ENCODE measurements around the gene DHCR24.

DNA sequence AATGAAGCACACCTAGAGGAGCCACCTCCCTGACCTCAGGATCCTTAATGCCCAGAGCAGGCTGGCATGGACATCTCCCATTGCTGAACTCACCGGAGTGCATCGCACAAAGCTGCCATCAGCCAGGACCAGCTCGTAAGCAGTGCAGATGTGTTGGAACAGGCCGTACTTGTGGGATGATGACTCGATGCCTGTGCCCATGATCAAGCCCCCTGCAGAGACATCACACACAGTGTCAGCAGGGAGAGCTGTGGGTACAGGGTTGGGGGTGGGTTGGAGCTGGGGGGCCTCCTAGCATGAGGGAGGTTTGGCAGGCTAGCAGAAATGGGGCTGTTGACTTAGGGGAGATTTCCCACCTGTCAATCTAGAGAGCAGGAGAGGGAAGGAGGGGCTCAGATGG is 12.0 kb downstream of the DHCR24 start:
- TF ChIP-seq POLR2AphosphoS5 (IDR thresholded peaks at IDR 0.05; ENCODE audit: borderline replicate concordance, low read depth, low read length) (no peak), EZH2 (IDR thresholded peaks at IDR 0.05) (no peak), FOXP2 (optimal IDR thresholded peaks at IDR 0.05; ENCODE audit: control extremely low read depth, extremely low read length, insufficient read depth) (no peak)

Measured in SK-N-MC (cell line).